H1 (cell line): ENCODE results near the gene AGAP1. TPM values are rescaled to one million over a fixed set of nuclear protein-coding genes. Genes with fewer than 3 reads are reported as not detected.

ENCODE experiments used
- GTF2F1 ChIP-seq: IDR thresholded peaks from 2 replicates; pipeline ENCODE4 v1.6.1; 2012; ENCODE audit warnings: low read depth, low read length, improper control_type of control experiment, borderline replicate concordance
- HDAC2 ChIP-seq, 2 experiments: fragments of 300-600 bp in 1 of 2; sonication (generic) in 1 of 2; IDR thresholded peaks; 2 replicates each; pipeline ENCODE4 v1.6.1; 2011 to 2012; ENCODE audit warnings: low read depth in 2 of 2, low read length in 2 of 2, mild to moderate bottlenecking in 2 of 2, moderate library complexity in 2 of 2, borderline replicate concordance in 1 of 2, inconsistent platforms in 1 of 2
- KDM4A ChIP-seq: IDR thresholded peaks from one replicate; pipeline ENCODE4 v1.7.1; 2012; ENCODE audit warnings: low read depth, mild to moderate bottlenecking, moderate library complexity, low read length, inconsistent platforms; ENCODE audit not compliant: severe bottlenecking
- RBBP5 ChIP-seq: IDR thresholded peaks from 2 replicates; pipeline ENCODE4 v1.7.1; 2012; ENCODE audit warnings: low read depth, mild to moderate bottlenecking, inconsistent platforms, low read length, moderate library complexity, borderline replicate concordance
- SIX5 ChIP-seq: IDR thresholded peaks from 2 replicates; pipeline ENCODE4 v1.6.1; 2011; ENCODE audit warnings: mild to moderate bottlenecking, low read depth, low read length
- SUZ12 ChIP-seq: fragments of 200-600 bp; sonication (generic); IDR thresholded peaks from 2 replicates; pipeline ENCODE4 v1.6.1; 2012; ENCODE audit warnings: mild to moderate bottlenecking, inconsistent platforms, low read length, moderate library complexity, mixed read lengths
- TAF1 ChIP-seq: IDR thresholded peaks from 2 replicates; pipeline ENCODE4 v1.6.1; 2011; ENCODE audit warnings: mild to moderate bottlenecking, low read depth, low read length
- polyA plus RNA-seq, 7 experiments: library from polyadenylated mRNA; depleted of rRNA in 3 of 7; stranded (reverse) in 5 of 7; unstranded in 2 of 7; fragments of >200 nt in 5 of 7; fragments of 200-250 nt in 2 of 7; gene quantifications; 1 replicate in 5 of 7; 2 replicates in 1 of 7; 4 replicates in 1 of 7; pipeline versions ENCODE4 v1.2.1 to v1.2.3, GENCODE V29; 2011 to 2013; ENCODE audit warnings: missing spikeins in 2 of 7, mixed read lengths in 2 of 7
- total RNA-seq: library from RNA; stranded (reverse); fragmentation: NEBNext Ultra II Directional; extraction: Animal tissue kit (Norgen Biotek cat#: 25700); gene quantifications from 2 replicates; pipeline ENCODE4 v1.2.1, GENCODE V29; 2021
- TF ChIP-seq, protein P1 (sequence below): IDR thresholded peaks from 2 replicates; pipeline ENCODE4 v1.6.1; 2012; ENCODE audit warnings: inconsistent platforms

Gene AGAP1
- total and polyA plus RNA-seq, 2 of the 8 experiments (the other 6 are each of a cell fraction or from before 2014, with no cell fraction given), result 18.1 to 39.4 TPM

DNA sequence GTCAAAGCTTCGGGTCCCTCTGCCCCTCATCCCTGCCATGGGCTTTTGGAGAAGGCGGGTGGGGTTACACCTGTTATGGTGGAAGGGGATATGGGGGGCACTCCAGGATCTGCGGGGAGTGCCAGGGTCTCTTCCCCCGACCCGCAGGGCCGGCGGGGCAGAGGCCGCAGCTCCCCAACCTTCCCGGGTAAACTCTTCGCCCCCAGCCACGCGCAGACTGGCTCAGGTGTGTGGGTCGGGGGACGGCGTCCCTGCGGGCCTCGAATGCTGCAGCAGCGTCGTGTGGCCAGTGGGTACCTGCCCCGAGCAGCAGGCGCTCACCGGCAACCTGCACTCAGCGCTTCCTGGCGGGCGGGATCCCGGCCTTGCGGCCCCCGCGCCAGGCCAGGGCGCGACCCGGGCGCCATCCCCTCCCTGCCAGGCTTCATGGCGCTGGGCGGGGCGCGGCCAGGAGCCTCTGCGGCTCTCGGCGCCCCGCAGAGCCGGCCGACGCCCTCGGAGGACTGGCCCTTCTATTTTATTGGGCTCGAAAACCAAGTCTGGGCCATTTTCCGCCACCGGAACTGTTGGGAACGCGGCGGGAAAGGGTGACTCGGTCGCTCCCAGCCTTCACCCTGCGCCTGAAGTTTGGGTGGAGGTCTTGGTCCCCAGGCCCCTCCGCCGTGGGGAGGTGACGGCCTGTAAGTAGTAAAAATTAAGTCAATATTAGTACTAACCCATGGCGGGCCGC lies 669.8 kb downstream of the AGAP1 start (continued):
- TF ChIP-seq TAF1, result no peak
- peak; percentile 90 for TF ChIP-seq SUZ12
- TF ChIP-seq SIX5, result no peak
- TF ChIP-seq KDM4A, result no peak
- peak; percentile 23; the same call in 1 of the 2 replicates for TF ChIP-seq RBBP5
- 0 out of 4 replicates have a peak, but pooled peaks of 1 of the 2 experiments have one; percentile 33 for TF ChIP-seq HDAC2 (IDR thresholded peaks at IDR 0.05; ENCODE audit: borderline replicate concordance in 1 of 2, low read depth in 2 of 2, low read length in 2 of 2)
- TF ChIP-seq, protein P1, sequence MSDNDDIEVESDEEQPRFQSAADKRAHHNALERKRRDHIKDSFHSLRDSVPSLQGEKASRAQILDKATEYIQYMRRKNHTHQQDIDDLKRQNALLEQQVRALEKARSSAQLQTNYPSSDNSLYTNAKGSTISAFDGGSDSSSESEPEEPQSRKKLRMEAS, result peak; percentile 71; the same call in 1 of the 2 replicates
- TF ChIP-seq GTF2F1, result no peak
- TF ChIP-seq, all 59 proteins: peak for 6
